HCT116 (cell line): ENCODE measurements around the gene SIK3. TPM values are rescaled to one million over a fixed set of nuclear protein-coding genes. Genes with fewer than 3 reads are reported as not detected.

Source experiments
- ATAC-seq: fragments of 200-7000 bp; cut with Tn5 transposase; 2 replicates; pipeline ENCODE4 v1.9.1; 2020; ENCODE audit warnings: mild to moderate bottlenecking, moderate library complexity
- BruUV-seq: library from RNA; stranded (reverse); fragments of 400-500 nt; replicated peaks from 2 replicates; lab custom pipeline; 2021; lab: Mats Ljungman, UMichigan
- CTCF ChIA-PET: fragments of 300-600 bp; sonication (Branson Sonifier 250); formaldehyde crosslinking; loops from one replicate; lab custom pipeline; 2021; ENCODE audit warnings: antibody characterized with exemption; lab: Charles Lee
- POLR2A ChIA-PET: fragments of 300-600, 350-600 bp; sonication (Branson Sonifier 250); formaldehyde crosslinking; loops from one replicate; lab custom pipeline; 2021; ENCODE audit warnings: antibody characterized with exemption; lab: Charles Lee
- RAD21 ChIA-PET, 2 experiments: fragments of 300-600 bp; sonication (Branson Sonifier 250); formaldehyde crosslinking; loops; one replicate each; lab custom pipeline; 2023; ENCODE audit warnings: low total read pairs in 2 of 2; ENCODE audit not compliant: uncharacterized antibody in 2 of 2, unreplicated experiment in 2 of 2, low non-redundant PET in 1 of 2; lab: Charles Lee
- DNase-seq: peaks from one replicate; pipeline ENCODE4 v3.0.0-alpha.2; 2010; ENCODE audit warnings: low read depth, low spot score
- H2AFZ ChIP-seq: fragments of 200-600 bp; shearing (Covaris generic), sonication (generic); 2 replicates; pipeline ENCODE4 v1.6.1; 2017; ENCODE audit warnings: low read depth, mixed run types, mixed read lengths, antibody characterized with exemption, low read length; ENCODE audit not compliant: poor library complexity, severe bottlenecking
- H3K27ac ChIP-seq: 2 replicates; pipeline ENCODE4 v1.5.1; 2012; ENCODE audit warnings: low read depth, low read length
- H3K27me3 ChIP-seq: fragments of 200-600 bp; sonication (generic); 2 replicates; pipeline ENCODE4 v1.6.1; 2016; ENCODE audit warnings: mixed run types, low read length, mixed read lengths; ENCODE audit not compliant: insufficient read depth
- H3K36me3 ChIP-seq, 2 experiments: fragments of 200-500 bp in 1 of 2; fragments of 200-600 bp in 1 of 2; sonication (Bioruptor generic) in 1 of 2; sonication (generic) in 1 of 2; 2 replicates each; pipeline versions ENCODE4 v1.5.1 to v1.6.1; 2014 to 2016; ENCODE audit warnings: low read length in 2 of 2, inconsistent platforms in 1 of 2, mixed read lengths in 1 of 2, mixed run types in 1 of 2; ENCODE audit not compliant: insufficient read depth in 2 of 2, control insufficient read depth in 1 of 2
- H3K4me1 ChIP-seq, 2 experiments: fragments of 200-600 bp in 1 of 2; sonication (generic) in 1 of 2; 2 replicates each; pipeline versions ENCODE4 v1.5.1 to v1.6.1; 2012 to 2017; ENCODE audit warnings: low read length in 2 of 2, inconsistent platforms in 1 of 2, mild to moderate bottlenecking in 1 of 2, mixed read lengths in 1 of 2, mixed run types in 1 of 2, moderate library complexity in 1 of 2; ENCODE audit not compliant: insufficient read depth in 2 of 2, control insufficient read depth in 1 of 2
- H3K4me2 ChIP-seq: fragments of 200-600 bp; sonication (generic); 2 replicates; pipeline ENCODE4 v1.6.1; 2017; ENCODE audit warnings: mixed run types, low read length, mixed read lengths
- H3K4me3 ChIP-seq, 2 experiments: fragments of 200-600 bp in 1 of 2; sonication (generic) in 1 of 2; replicated peaks in 1 of 2; 2 replicates each; pipeline ENCODE4 v1.5.1; 2011 to 2016; ENCODE audit warnings: low read length in 2 of 2, control low read depth in 1 of 2, low read depth in 1 of 2, mild to moderate bottlenecking in 1 of 2, mixed read lengths in 1 of 2, mixed run types in 1 of 2
- H3K79me2 ChIP-seq: fragments of 200-600 bp; sonication (generic); 2 replicates; pipeline ENCODE4 v1.6.1; 2017; ENCODE audit warnings: mild to moderate bottlenecking, mixed run types, low read length, moderate library complexity, mixed read lengths; ENCODE audit not compliant: insufficient read depth
- H3K9ac ChIP-seq: fragments of 200-600 bp; sonication (generic); 2 replicates; pipeline ENCODE4 v1.6.1; 2016; ENCODE audit warnings: low read length, mixed read lengths
- H3K9me2 ChIP-seq: fragments of 200-600 bp; sonication (generic), shearing (Covaris generic); 2 replicates; pipeline ENCODE4 v1.6.1; 2017; ENCODE audit warnings: mixed run types, mild to moderate bottlenecking, moderate library complexity; ENCODE audit not compliant: insufficient read depth
- H3K9me3 ChIP-seq, 2 experiments: fragments of 200-500 bp in 1 of 2; fragments of 200-600 bp in 1 of 2; sonication (Bioruptor generic) in 1 of 2; sonication (generic) in 1 of 2; 2 replicates each; pipeline ENCODE4 v1.6.1; 2014 to 2017; ENCODE audit warnings: low read length in 2 of 2, mixed read lengths in 2 of 2, inconsistent platforms in 1 of 2, low read depth in 1 of 2, mild to moderate bottlenecking in 1 of 2, mixed run types in 1 of 2, moderate library complexity in 1 of 2; ENCODE audit not compliant: control insufficient read depth in 1 of 2, insufficient read depth in 1 of 2
- H4K20me1 ChIP-seq: fragments of 200-600 bp; sonication (generic), shearing (Covaris generic); 2 replicates; pipeline ENCODE4 v1.6.1; 2017; ENCODE audit warnings: mixed run types, mild to moderate bottlenecking, moderate library complexity; ENCODE audit not compliant: insufficient read depth
- CBX3 ChIP-seq: IDR thresholded peaks from 2 replicates; pipeline ENCODE4 v1.6.1; 2012; ENCODE audit warnings: low read depth
- CEBPB ChIP-seq: IDR thresholded peaks from 2 replicates; pipeline ENCODE4 v1.6.1; 2012; ENCODE audit warnings: low read depth
- EGR1 ChIP-seq: IDR thresholded peaks from 2 replicates; pipeline ENCODE4 v1.6.1; 2012; ENCODE audit warnings: low read depth
- ELF1 ChIP-seq: IDR thresholded peaks from 2 replicates; pipeline ENCODE4 v1.6.1; 2012; ENCODE audit warnings: low read depth, borderline replicate concordance
- EZH2phosphoT487 ChIP-seq: fragments of 200-600 bp; IDR thresholded peaks from 2 replicates; pipeline ENCODE4 v1.6.1; 2018; ENCODE audit warnings: antibody characterized with exemption, borderline replicate concordance
- FOSL1 ChIP-seq: IDR thresholded peaks from 2 replicates; pipeline ENCODE4 v1.6.1; 2012; ENCODE audit warnings: low read depth
- JUND ChIP-seq: IDR thresholded peaks from 2 replicates; pipeline ENCODE4 v1.6.1; 2012
- RAD21 ChIP-seq: IDR thresholded peaks from 2 replicates; pipeline ENCODE4 v1.6.1; 2012; ENCODE audit warnings: low read depth, mild to moderate bottlenecking
- YY1 ChIP-seq: IDR thresholded peaks from 2 replicates; pipeline ENCODE4 v1.6.1; 2011; ENCODE audit warnings: low read length, low read depth, moderate library complexity, mild to moderate bottlenecking; ENCODE audit not compliant: insufficient replicate concordance; ENCODE audit errors: extremely low read depth
- ZBTB33 ChIP-seq: IDR thresholded peaks from 2 replicates; pipeline ENCODE4 v1.6.1; 2011; ENCODE audit warnings: mild to moderate bottlenecking, low read length, moderate library complexity; ENCODE audit not compliant: insufficient replicate concordance; ENCODE audit errors: extremely low read depth
- intact Hi-C: fragments of 100-400 bp; cut with micrococcal nuclease; formaldehyde crosslinking; loops from 2 replicates; pipeline ENCODE4 v1.10.0; 2022
- total RNA-seq: library from RNA; stranded (reverse); gene quantifications from one replicate; pipeline ENCODE4 v1.2.1, GENCODE V29; 2021; ENCODE audit not compliant: unreplicated experiment
- TF ChIP-seq, protein P1 (sequence below): IDR thresholded peaks from 2 replicates; pipeline ENCODE4 v1.6.1; 2012
- TF ChIP-seq, protein P2 (sequence below), 3 experiments: fragments of 200-600 bp in 1 of 3; sonication (generic) in 1 of 3; IDR thresholded peaks in 2 of 3; conservative IDR thresholded peaks in 1 of 3; 2 replicates each; pipeline ENCODE4 v1.5.1; 2012 to 2017; ENCODE audit warnings: low read depth in 2 of 3, low read length in 2 of 3, antibody characterized with exemption in 1 of 3, borderline replicate concordance in 1 of 3, control low read depth in 1 of 3, mild to moderate bottlenecking in 1 of 3, mixed read lengths in 1 of 3, mixed run types in 1 of 3, moderate library complexity in 1 of 3; ENCODE audit not compliant: insufficient read depth in 1 of 3

The SIK3 gene
- total RNA-seq, 1 experiment from 2014 or later = 21.0 TPM

DNA sequence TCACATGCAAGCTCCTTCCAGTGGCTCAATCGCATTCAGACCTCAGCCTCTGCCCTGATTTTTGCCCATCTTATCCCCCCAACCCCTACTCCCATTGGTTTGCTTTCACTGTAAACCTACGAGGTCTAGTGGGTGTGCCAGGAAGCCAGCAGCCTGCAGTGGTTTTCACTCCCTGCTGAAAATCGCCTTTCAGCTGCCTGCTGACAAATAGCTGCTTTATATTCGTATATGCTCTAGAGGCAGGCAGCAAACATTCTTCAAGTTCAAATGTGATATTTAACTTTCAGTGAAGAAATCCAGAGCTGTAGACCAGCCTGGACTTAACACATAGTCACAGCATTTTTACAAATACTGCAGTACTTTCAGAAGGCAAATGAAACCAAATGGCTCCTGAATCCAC is 168.1 kb downstream of the SIK3 start:
- Histone ChIP-seq H3K4me1 (peaks cover 0 to 10% of the 10 kb centered on the region in 2 experiments; a peak in 2 of 4 replicates), H3K79me2 (no peaks in the 10 kb centered on the region; the same call in 1 of the 2 replicates), H3K27me3 (no peaks in the 10 kb centered on the region), H4K20me1 (no peaks in the 10 kb centered on the region), H3K9me2 (no peaks in the 10 kb centered on the region), H3K4me2 (no peak overlapping the region), H3K9ac (no peak overlapping the region), H3K36me3 (no peaks in the 10 kb centered on the region), H3K27ac (no peak overlapping the region), H3K4me3 (no peak overlapping the region), H3K9me3 (no peaks in the 10 kb centered on the region), H2AFZ (no peak overlapping the region)
- DNase-seq (no peak), ATAC-seq (no peak)
- CTCF ChIA-PET = no interaction called here
- POLR2A ChIA-PET = no interaction called here
- no TSS peak for BruUV-seq
- TF ChIP-seq, protein P1, sequence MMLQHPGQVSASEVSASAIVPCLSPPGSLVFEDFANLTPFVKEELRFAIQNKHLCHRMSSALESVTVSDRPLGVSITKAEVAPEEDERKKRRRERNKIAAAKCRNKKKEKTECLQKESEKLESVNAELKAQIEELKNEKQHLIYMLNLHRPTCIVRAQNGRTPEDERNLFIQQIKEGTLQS = no peak
- TF ChIP-seq FOSL1 (no peak), ELF1 (no peak)
- intact Hi-C loops = no loop called here
- RAD21 ChIA-PET = interaction anchor here in 1 of 2 experiments (0.7 kb wide), 1 partner anchor 176 kb away, joined by 3 read pairs; no protein-coding TSS in a partner anchor

DNA sequence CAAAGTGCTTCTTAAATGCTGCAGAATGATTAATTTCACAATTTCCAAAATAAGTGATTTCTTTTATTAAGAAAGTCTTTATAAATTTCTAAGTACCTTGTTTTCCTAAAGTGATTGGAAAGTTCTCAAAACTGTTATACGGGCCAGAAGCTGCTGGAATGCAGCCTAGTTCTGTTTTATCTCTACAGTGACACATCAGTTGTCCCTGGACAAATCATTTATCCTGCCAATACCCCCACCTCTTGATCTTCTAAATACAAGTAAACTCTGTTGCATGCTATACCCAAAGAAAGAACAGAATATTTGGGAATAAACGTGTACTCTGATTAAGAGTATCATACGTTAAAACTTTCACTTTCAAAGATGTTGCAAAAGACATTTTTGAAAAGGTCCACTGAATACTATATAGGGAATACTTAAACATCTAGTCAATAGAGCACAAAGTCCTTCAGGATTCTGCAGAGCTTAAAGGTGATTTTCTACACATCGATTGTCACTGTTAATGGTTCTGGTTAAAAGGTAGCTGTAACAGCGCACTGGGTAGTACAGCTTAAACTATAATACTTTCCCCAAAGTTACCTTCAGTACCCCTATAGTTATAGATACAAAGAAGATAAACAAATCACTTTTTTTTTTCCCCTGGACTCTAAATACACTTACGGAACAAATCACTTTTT is 168.7 kb downstream of the SIK3 start:
- Histone ChIP-seq H4K20me1 (no peaks in the 10 kb centered on the region), H3K4me3 (no peak overlapping the region), H3K79me2 (no peaks in the 10 kb centered on the region; the same call in 1 of the 2 replicates), H3K4me2 (no peak overlapping the region), H3K9me2 (no peaks in the 10 kb centered on the region), H3K4me1 (peaks cover 0 to 10% of the 10 kb centered on the region in 2 experiments; a peak in 2 of 4 replicates), H3K27me3 (no peaks in the 10 kb centered on the region), H3K9ac (no peak overlapping the region), H3K9me3 (no peaks in the 10 kb centered on the region), H2AFZ (no peak overlapping the region), H3K36me3 (no peaks in the 10 kb centered on the region), H3K27ac (no peak overlapping the region)
- ATAC-seq (no peak), DNase-seq (no peak)
- POLR2A ChIA-PET = no interaction called here
- intact Hi-C loops = no loop called here
- CTCF ChIA-PET = no interaction called here
- TF ChIP-seq RAD21 = no peak
- TF ChIP-seq, protein P2, sequence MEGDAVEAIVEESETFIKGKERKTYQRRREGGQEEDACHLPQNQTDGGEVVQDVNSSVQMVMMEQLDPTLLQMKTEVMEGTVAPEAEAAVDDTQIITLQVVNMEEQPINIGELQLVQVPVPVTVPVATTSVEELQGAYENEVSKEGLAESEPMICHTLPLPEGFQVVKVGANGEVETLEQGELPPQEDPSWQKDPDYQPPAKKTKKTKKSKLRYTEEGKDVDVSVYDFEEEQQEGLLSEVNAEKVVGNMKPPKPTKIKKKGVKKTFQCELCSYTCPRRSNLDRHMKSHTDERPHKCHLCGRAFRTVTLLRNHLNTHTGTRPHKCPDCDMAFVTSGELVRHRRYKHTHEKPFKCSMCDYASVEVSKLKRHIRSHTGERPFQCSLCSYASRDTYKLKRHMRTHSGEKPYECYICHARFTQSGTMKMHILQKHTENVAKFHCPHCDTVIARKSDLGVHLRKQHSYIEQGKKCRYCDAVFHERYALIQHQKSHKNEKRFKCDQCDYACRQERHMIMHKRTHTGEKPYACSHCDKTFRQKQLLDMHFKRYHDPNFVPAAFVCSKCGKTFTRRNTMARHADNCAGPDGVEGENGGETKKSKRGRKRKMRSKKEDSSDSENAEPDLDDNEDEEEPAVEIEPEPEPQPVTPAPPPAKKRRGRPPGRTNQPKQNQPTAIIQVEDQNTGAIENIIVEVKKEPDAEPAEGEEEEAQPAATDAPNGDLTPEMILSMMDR (IDR thresholded peaks at IDR 0.05 in 2 of 3, conservative IDR thresholded peaks at IDR 0.05 in 1 of 3; ENCODE audit: borderline replicate concordance in 1 of 3, insufficient read depth in 1 of 3, low read depth in 2 of 3, low read length in 2 of 3) = no peak
- TF ChIP-seq FOSL1 = no peak
- no peak for TF ChIP-seq EGR1
- no peak for TF ChIP-seq CEBPB
- no peak for TF ChIP-seq JUND
- TF ChIP-seq CBX3 = no peak
- no peak for TF ChIP-seq ZBTB33
- no peak for TF ChIP-seq YY1
- no peak for TF ChIP-seq EZH2phosphoT487
- RAD21 ChIA-PET = interaction anchor here in 1 of 2 experiments (0.7 kb wide), 1 partner anchor 176 kb away, joined by 3 read pairs; no protein-coding TSS in a partner anchor
- BruUV-seq = no TSS peak
